GM23248 (cell line): ENCODE data around the gene LRRN1. TPM values are rescaled to one million over a fixed set of nuclear protein-coding genes. Genes with fewer than 3 reads are reported as not detected.

Source experiments
- DNase-seq: peaks from one replicate; pipeline ENCODE4 v3.0.0-alpha.2; 2015
- H2AFZ ChIP-seq: fragments of 200-600 bp; sonication (generic); 2 replicates; pipeline ENCODE4 v1.6.1; 2016; ENCODE audit warnings: antibody characterized with exemption
- H3F3A ChIP-seq: fragments of 200-600 bp; sonication (generic); 2 replicates; pipeline ENCODE4 v1.6.1; 2016; ENCODE audit warnings: mild to moderate bottlenecking, antibody characterized with exemption, mixed run types; ENCODE audit not compliant: insufficient read depth
- H3K27ac ChIP-seq: fragments of 200-600 bp; sonication (generic); 2 replicates; pipeline ENCODE4 v1.5.1; 2016; ENCODE audit warnings: mild to moderate bottlenecking
- H3K27me3 ChIP-seq: fragments of 200-600 bp; sonication (generic); replicated peaks from 2 replicates; pipeline ENCODE4 v1.6.1; 2016; ENCODE audit warnings: mild to moderate bottlenecking; ENCODE audit not compliant: insufficient read depth
- H3K36me3 ChIP-seq: fragments of 200-600 bp; sonication (generic); 2 replicates; pipeline ENCODE4 v1.6.1; 2016; ENCODE audit warnings: low read depth, mild to moderate bottlenecking
- H3K4me1 ChIP-seq: fragments of 200-600 bp; sonication (generic); 2 replicates; pipeline ENCODE4 v1.6.1; 2016; ENCODE audit warnings: mild to moderate bottlenecking; ENCODE audit not compliant: insufficient read depth
- H3K4me2 ChIP-seq: fragments of 200-600 bp; sonication (generic); one replicate; pipeline ENCODE4 v1.6.1; 2016; ENCODE audit warnings: mild to moderate bottlenecking; ENCODE audit not compliant: unreplicated experiment
- H3K4me3 ChIP-seq: fragments of 200-600 bp; sonication (generic); 2 replicates; pipeline ENCODE4 v1.5.1; 2016; ENCODE audit warnings: mild to moderate bottlenecking
- H3K79me2 ChIP-seq: fragments of 200-600 bp; sonication (generic); 2 replicates; pipeline ENCODE4 v1.6.1; 2016; ENCODE audit warnings: mild to moderate bottlenecking; ENCODE audit not compliant: insufficient read depth
- H3K9ac ChIP-seq: fragments of 200-600 bp; sonication (generic); 2 replicates; pipeline ENCODE4 v1.6.1; 2016; ENCODE audit warnings: mild to moderate bottlenecking
- H3K9me2 ChIP-seq: fragments of 200-600 bp; sonication (generic); 2 replicates; pipeline ENCODE4 v1.6.1; 2016; ENCODE audit warnings: mixed run types, mild to moderate bottlenecking, moderate library complexity; ENCODE audit not compliant: insufficient read depth
- H3K9me3 ChIP-seq: fragments of 200-600 bp; sonication (generic); one replicate; pipeline ENCODE4 v1.6.1; 2017; ENCODE audit warnings: low read depth
- H4K20me1 ChIP-seq: fragments of 200-600 bp; sonication (generic); 2 replicates; pipeline ENCODE4 v1.6.0; 2016; ENCODE audit not compliant: insufficient read depth
- EZH2 ChIP-seq: fragments of 200-600 bp; sonication (generic); IDR thresholded peaks from 2 replicates; pipeline ENCODE4 v1.6.1; 2018; ENCODE audit warnings: antibody characterized with exemption, mild to moderate bottlenecking; ENCODE audit not compliant: insufficient read depth, poor library complexity, severe bottlenecking
- EZH2phosphoT487 ChIP-seq: fragments of 200-600 bp; sonication (generic); IDR thresholded peaks from 2 replicates; pipeline ENCODE4 v1.6.1; 2018; ENCODE audit warnings: antibody characterized with exemption, moderate library complexity, mild to moderate bottlenecking, low read depth; ENCODE audit not compliant: insufficient read depth
- WGBS, 2 experiments: methylation state at CpG; one replicate each; pipeline ENCODE4 v1.1.6; 2015 to 2017; ENCODE audit warnings: low lambda C conversion rate in 2 of 2, low coverage in 1 of 2; ENCODE audit errors: missing lambda C conversion rate in 2 of 2; 5-methylcytosine and 5-hydroxymethylcytosine counted together
- in situ Hi-C: fragments of 300-500 bp; cut with MboI; formaldehyde crosslinking; loops from 2 replicates; pipeline ENCODE4 v1.15.0; 2020
- polyA plus RNA-seq: library from polyadenylated mRNA; unstranded; fragments of >200 nt; fragmentation: Nextera tagmentation; extraction: Ambion mirVana; gene quantifications from 2 replicates; pipeline ENCODE4 v1.2.1, GENCODE V29; 2016
- total RNA-seq: library from RNA; depleted of rRNA; stranded (reverse); fragments of >200 nt; shearing (Covaris generic); gene quantifications from 2 replicates; pipeline ENCODE4 v1.2.3, GENCODE V29; 2014

Gene LRRN1
- total and polyA plus RNA-seq, 2 experiments from 2014 or later, result not detected

GRCh38 chr3:3792391-3792790, 6.8 kb upstream of the LRRN1 start:
- Histone ChIP-seq H3K36me3 (no peaks in the 10 kb centered on the region), H3K4me1 (no peaks in the 10 kb centered on the region), H3K4me3 (no peak overlapping the region), H3K9me3 (no peaks in the 10 kb centered on the region), H3K9ac (no peak overlapping the region), H3F3A (no peaks in the 10 kb centered on the region), H2AFZ (no peak overlapping the region), H3K79me2 (no peaks in the 10 kb centered on the region), H3K27ac (no peak overlapping the region), H3K9me2 (no peaks in the 10 kb centered on the region), H4K20me1 (no peaks in the 10 kb centered on the region), H3K27me3 (no peaks in the 10 kb centered on the region), H3K4me2 (no peak overlapping the region)
- WGBS, 2 experiments, result 32 to 37% methylated on average over 1 of the region's 1 CpG
- no peak for TF ChIP-seq EZH2
- in situ Hi-C loops, result no loop called here
- DNase-seq, result no peak

GRCh38 chr3:3798631-3799113, 559 bp upstream of the LRRN1 start:
- TF ChIP-seq EZH2 (peak; percentile 86), EZH2phosphoT487 (no peak)
- Histone ChIP-seq H3K9me3 (no peaks in the 10 kb centered on the region), H3F3A (no peaks in the 10 kb centered on the region), H3K79me2 (no peaks in the 10 kb centered on the region), H3K27me3 (peaks cover 40% of the 10 kb centered on the region), H3K9ac (no peak overlapping the region), H3K4me1 (no peaks in the 10 kb centered on the region), H2AFZ (no peak overlapping the region; the same call in 1 of the 2 replicates), H3K36me3 (no peaks in the 10 kb centered on the region), H3K4me2 (no peak overlapping the region), H3K27ac (no peak overlapping the region), H3K9me2 (no peaks in the 10 kb centered on the region), H3K4me3 (peak overlapping the region; percentile 43; the same call in 1 of the 2 replicates), H4K20me1 (no peaks in the 10 kb centered on the region)
- peak; percentile 12 for DNase-seq
- whole genome bisulfite sequencing, 2 experiments, result 2 to 6% methylated on average over 37 of the region's 37 CpGs
- in situ Hi-C loops, result no loop called here

- Histone ChIP-seq H3K79me2 (no peaks in the 10 kb centered on the region), H3K9me2 (no peaks in the 10 kb centered on the region), H3K4me2 (no peak overlapping the region), H3K4me1 (no peaks in the 10 kb centered on the region), H3K27me3 (peaks cover 40% of the 10 kb centered on the region), H4K20me1 (no peaks in the 10 kb centered on the region), H3K9ac (no peak overlapping the region), H3K9me3 (no peaks in the 10 kb centered on the region), H3K4me3 (no peak overlapping the region), H3F3A (no peaks in the 10 kb centered on the region), H3K36me3 (no peaks in the 10 kb centered on the region), H3K27ac (no peak overlapping the region), H2AFZ (no peak overlapping the region)
- TF ChIP-seq EZH2phosphoT487 (no peak), EZH2 (peak; percentile 29)
- 2 to 20% methylated on average over 3 to 19 of the region's 19 CpGs for WGBS, 2 experiments
- in situ Hi-C loops, result no loop called here
- DNase-seq, result no peak
Measured at GRCh38 chr3:3800080-3800455, 837 bp downstream of the LRRN1 start.

- Histone ChIP-seq H3F3A (no peaks in the 10 kb centered on the region), H3K79me2 (no peaks in the 10 kb centered on the region), H3K9me2 (no peaks in the 10 kb centered on the region), H3K27me3 (peaks cover 40% of the 10 kb centered on the region), H2AFZ (no peak overlapping the region), H3K4me3 (no peak overlapping the region), H3K4me1 (no peaks in the 10 kb centered on the region), H3K9ac (no peak overlapping the region), H3K27ac (no peak overlapping the region), H4K20me1 (no peaks in the 10 kb centered on the region), H3K9me3 (no peaks in the 10 kb centered on the region), H3K4me2 (peak overlapping the region; percentile 20), H3K36me3 (no peaks in the 10 kb centered on the region)
- DNase-seq, result peak; percentile 10
- WGBS, 2 experiments, result 2 to 3% methylated on average over 46 to 47 of the region's 53 CpGs
- in situ Hi-C loops, result no loop called here
- no peak for TF ChIP-seq EZH2phosphoT487
- peak; percentile 13 for TF ChIP-seq EZH2
Measured at GRCh38 chr3:3800685-3801493, 1.7 kb downstream of the LRRN1 start.

- no peaks in the 10 kb centered on the region for H3K4me1 ChIP-seq
- no peak overlapping the region for H3K9ac ChIP-seq
- H3K27ac ChIP-seq, result no peak overlapping the region
- H3K79me2 ChIP-seq, result no peaks in the 10 kb centered on the region
- peaks cover 40% of the 10 kb centered on the region for H3K27me3 ChIP-seq
- H3K4me3 ChIP-seq, result no peak overlapping the region
- no peaks in the 10 kb centered on the region for H3K36me3 ChIP-seq
- in situ Hi-C loops, result no loop called here
- H3K9me2 ChIP-seq, result no peaks in the 10 kb centered on the region
- no peak overlapping the region for H2AFZ ChIP-seq
- H3K9me3 ChIP-seq, result no peaks in the 10 kb centered on the region
- 31 to 35% methylated on average over 4 of the region's 4 CpGs for WGBS, 2 experiments
- no peak for TF ChIP-seq EZH2
- TF ChIP-seq EZH2phosphoT487, result no peak
- no peak overlapping the region for H3K4me2 ChIP-seq
- no peak for DNase-seq
- no peaks in the 10 kb centered on the region for H3F3A ChIP-seq
- H4K20me1 ChIP-seq, result no peaks in the 10 kb centered on the region
Measured at GRCh38 chr3:3801494-3801841, 2.2 kb downstream of the LRRN1 start.
